Ishikawa (cell line): ENCODE results near the gene EDC3.

Experiments used
- EP300 ChIP-seq: IDR thresholded peaks from 2 replicates; pipeline ENCODE4 v1.6.1; 2012; ENCODE audit warnings: borderline replicate concordance
- MAX ChIP-seq: IDR thresholded peaks from 2 replicates; pipeline ENCODE4 v1.6.1; 2012
- RAD21 ChIP-seq: IDR thresholded peaks from 2 replicates; pipeline ENCODE4 v1.6.1; 2012; ENCODE audit warnings: low read depth
- TEAD4 ChIP-seq: IDR thresholded peaks from 2 replicates; pipeline ENCODE4 v1.6.1; 2012
- USF1 ChIP-seq: IDR thresholded peaks from 2 replicates; pipeline ENCODE4 v1.6.1; 2012

GRCh38 chr15:74616366-74616939, 79.4 kb downstream of the EDC3 start:
- TF ChIP-seq MAX: no peak
- no peak for TF ChIP-seq TEAD4
- no peak for TF ChIP-seq USF1
- TF ChIP-seq EP300: no peak
- no peak for TF ChIP-seq RAD21
